ENCODE data around the gene MYO1B. TPM values are rescaled to one million over a fixed set of nuclear protein-coding genes. Genes with fewer than 3 reads are reported as not detected.

The MYO1B gene
- polyA plus RNA-seq, 1 donor (not counting 4 experiments of a cell fraction or from before 2014, with no cell fraction given): 277 TPM

DNA sequence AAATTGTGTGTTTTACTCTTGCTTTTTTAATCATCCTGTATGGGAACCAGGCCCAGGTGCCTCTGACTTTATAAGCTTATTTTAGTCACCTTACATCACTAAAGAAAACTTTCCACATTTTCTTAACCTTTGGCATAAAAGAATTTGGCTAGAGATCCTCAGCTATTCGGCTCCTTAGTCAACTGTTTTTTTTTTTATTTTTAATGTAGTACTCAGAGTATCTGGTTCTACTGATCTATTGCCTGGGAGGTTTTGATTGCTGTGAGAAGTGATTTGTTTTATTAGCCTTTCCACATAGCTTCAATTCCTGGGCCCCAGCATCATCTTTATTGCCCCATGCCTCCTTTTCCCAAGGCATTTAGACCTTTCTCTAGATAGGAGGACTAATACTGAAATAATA is 121.0 kb downstream of the MYO1B start:
- Histone ChIP-seq H3K4me3 (ENCODE audit: control insufficient read depth in 2 of 3, extremely low read depth in 1 of 3, insufficient read depth in 2 of 3, low read depth in 1 of 3, low read length in 3 of 3) (no peak overlapping the region), H2AFZ (ENCODE audit: control insufficient read depth, low read length) (no peak overlapping the region), H3K27me3 (ENCODE audit: control insufficient read depth, extremely low read depth, insufficient read depth, low read length) (no peaks in the 10 kb centered on the region), H3K79me2 (ENCODE audit: control insufficient read depth, insufficient read depth, low read length) (peaks cover 7% of the 10 kb centered on the region), H3K4me1 (ENCODE audit: control insufficient read depth, extremely low read depth, insufficient read depth, low read length) (no peaks in the 10 kb centered on the region), H3K9me1 (ENCODE audit: control insufficient read depth, extremely low read depth, insufficient read depth, low read length) (no peaks in the 10 kb centered on the region), H3K9me3 (ENCODE audit: control insufficient read depth, low read depth, low read length) (no peaks in the 10 kb centered on the region), H3K4me2 (ENCODE audit: control insufficient read depth, extremely low read depth, insufficient read depth, low read depth, low read length) (no peak overlapping the region), H3K27ac (ENCODE audit: control insufficient read depth, insufficient read depth, low read length) (no peak overlapping the region), H4K20me1 (ENCODE audit: control insufficient read depth, extremely low read depth, insufficient read depth, low read length) (no peaks in the 10 kb centered on the region), H3K9ac (ENCODE audit: control insufficient read depth, extremely low read depth, insufficient read depth, low read length) (no peak overlapping the region), H3K36me3 (ENCODE audit: control insufficient read depth in 2 of 2, extremely low read depth in 1 of 2, insufficient read depth in 2 of 2, low read length in 2 of 2) (peaks cover 35 to 41% of the 10 kb centered on the region in 2 experiments)
- no peak for TF ChIP-seq EZH2 (IDR thresholded peaks at IDR 0.05; ENCODE audit: low read length)
- TF ChIP-seq, protein P1, sequence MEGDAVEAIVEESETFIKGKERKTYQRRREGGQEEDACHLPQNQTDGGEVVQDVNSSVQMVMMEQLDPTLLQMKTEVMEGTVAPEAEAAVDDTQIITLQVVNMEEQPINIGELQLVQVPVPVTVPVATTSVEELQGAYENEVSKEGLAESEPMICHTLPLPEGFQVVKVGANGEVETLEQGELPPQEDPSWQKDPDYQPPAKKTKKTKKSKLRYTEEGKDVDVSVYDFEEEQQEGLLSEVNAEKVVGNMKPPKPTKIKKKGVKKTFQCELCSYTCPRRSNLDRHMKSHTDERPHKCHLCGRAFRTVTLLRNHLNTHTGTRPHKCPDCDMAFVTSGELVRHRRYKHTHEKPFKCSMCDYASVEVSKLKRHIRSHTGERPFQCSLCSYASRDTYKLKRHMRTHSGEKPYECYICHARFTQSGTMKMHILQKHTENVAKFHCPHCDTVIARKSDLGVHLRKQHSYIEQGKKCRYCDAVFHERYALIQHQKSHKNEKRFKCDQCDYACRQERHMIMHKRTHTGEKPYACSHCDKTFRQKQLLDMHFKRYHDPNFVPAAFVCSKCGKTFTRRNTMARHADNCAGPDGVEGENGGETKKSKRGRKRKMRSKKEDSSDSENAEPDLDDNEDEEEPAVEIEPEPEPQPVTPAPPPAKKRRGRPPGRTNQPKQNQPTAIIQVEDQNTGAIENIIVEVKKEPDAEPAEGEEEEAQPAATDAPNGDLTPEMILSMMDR (optimal IDR thresholded peaks at IDR 0.05 in 1 of 3, IDR thresholded peaks at IDR 0.05 in 1 of 3, conservative IDR thresholded peaks at IDR 0.05 in 1 of 3; ENCODE audit: extremely low read depth in 1 of 3, insufficient read depth in 2 of 3, low read length in 3 of 3): no peak
- FAIRE-seq: no peak
- DNase-seq (ENCODE audit: low read depth, low spot score): no peak
- dilution Hi-C loops (cut with MboI; ENCODE audit: extremely low pct_ligation_motif_present, low sequenced_read_pairs): no loop called here

DNA sequence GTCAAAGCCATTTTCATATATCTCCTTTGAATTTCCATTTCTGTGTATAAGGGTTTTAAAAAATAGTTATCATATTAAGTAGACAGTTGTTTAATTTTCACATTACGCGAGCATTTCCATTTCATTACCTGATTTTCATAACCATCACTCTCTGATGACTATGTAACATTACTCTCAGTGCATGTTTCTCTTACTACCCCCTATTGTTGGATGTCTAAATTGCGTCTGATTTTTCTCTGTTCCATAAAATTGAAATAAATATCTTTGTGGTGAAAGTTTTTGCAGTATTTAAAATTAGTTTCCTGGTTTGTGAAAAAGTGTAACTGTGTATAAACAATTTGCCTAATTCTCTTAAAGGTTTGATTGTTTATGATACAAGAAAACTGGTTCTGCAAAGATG is 123.8 kb downstream of the MYO1B start:
- dilution Hi-C loops (cut with MboI; ENCODE audit: extremely low pct_ligation_motif_present, low sequenced_read_pairs): no loop called here
- H2AFZ ChIP-seq (ENCODE audit: control insufficient read depth, low read length): no peak overlapping the region
- DNase-seq (ENCODE audit: low read depth, low spot score) (no peak), FAIRE-seq (no peak)
- no peaks in the 10 kb centered on the region for H3K27me3 ChIP-seq (ENCODE audit: control insufficient read depth, extremely low read depth, insufficient read depth, low read length)
- no peaks in the 10 kb centered on the region for H3K9me1 ChIP-seq (ENCODE audit: control insufficient read depth, extremely low read depth, insufficient read depth, low read length)
- no peak overlapping the region for H3K4me3 ChIP-seq (ENCODE audit: control insufficient read depth in 2 of 3, extremely low read depth in 1 of 3, insufficient read depth in 2 of 3, low read depth in 1 of 3, low read length in 3 of 3)
- no peak overlapping the region for H3K9ac ChIP-seq (ENCODE audit: control insufficient read depth, extremely low read depth, insufficient read depth, low read length)
- peaks cover 7% of the 10 kb centered on the region for H3K79me2 ChIP-seq (ENCODE audit: control insufficient read depth, insufficient read depth, low read length)
- H4K20me1 ChIP-seq (ENCODE audit: control insufficient read depth, extremely low read depth, insufficient read depth, low read length): no peaks in the 10 kb centered on the region
- H3K36me3 ChIP-seq (ENCODE audit: control insufficient read depth in 2 of 2, extremely low read depth in 1 of 2, insufficient read depth in 2 of 2, low read length in 2 of 2): peaks cover 39 to 40% of the 10 kb centered on the region in 2 experiments
- TF ChIP-seq EZH2 (IDR thresholded peaks at IDR 0.05; ENCODE audit: low read length): no peak
- TF ChIP-seq, protein P1 (optimal IDR thresholded peaks at IDR 0.05 in 1 of 3, IDR thresholded peaks at IDR 0.05 in 1 of 3, conservative IDR thresholded peaks at IDR 0.05 in 1 of 3; ENCODE audit: extremely low read depth in 1 of 3, insufficient read depth in 2 of 3, low read length in 3 of 3): no peak
- H3K4me1 ChIP-seq (ENCODE audit: control insufficient read depth, extremely low read depth, insufficient read depth, low read length): no peaks in the 10 kb centered on the region
- H3K9me3 ChIP-seq (ENCODE audit: control insufficient read depth, low read depth, low read length): no peaks in the 10 kb centered on the region
- no peak overlapping the region for H3K4me2 ChIP-seq (ENCODE audit: control insufficient read depth, extremely low read depth, insufficient read depth, low read depth, low read length)
- no peak overlapping the region for H3K27ac ChIP-seq (ENCODE audit: control insufficient read depth, insufficient read depth, low read length)
